ENCODE data around the gene PGA4.
"Not testable (repeated sequence)": the region's sequence is repeated elsewhere in the genome, so short reads cannot be mapped to it uniquely, and the experiment has no call there.

Gene PGA4

DNA sequence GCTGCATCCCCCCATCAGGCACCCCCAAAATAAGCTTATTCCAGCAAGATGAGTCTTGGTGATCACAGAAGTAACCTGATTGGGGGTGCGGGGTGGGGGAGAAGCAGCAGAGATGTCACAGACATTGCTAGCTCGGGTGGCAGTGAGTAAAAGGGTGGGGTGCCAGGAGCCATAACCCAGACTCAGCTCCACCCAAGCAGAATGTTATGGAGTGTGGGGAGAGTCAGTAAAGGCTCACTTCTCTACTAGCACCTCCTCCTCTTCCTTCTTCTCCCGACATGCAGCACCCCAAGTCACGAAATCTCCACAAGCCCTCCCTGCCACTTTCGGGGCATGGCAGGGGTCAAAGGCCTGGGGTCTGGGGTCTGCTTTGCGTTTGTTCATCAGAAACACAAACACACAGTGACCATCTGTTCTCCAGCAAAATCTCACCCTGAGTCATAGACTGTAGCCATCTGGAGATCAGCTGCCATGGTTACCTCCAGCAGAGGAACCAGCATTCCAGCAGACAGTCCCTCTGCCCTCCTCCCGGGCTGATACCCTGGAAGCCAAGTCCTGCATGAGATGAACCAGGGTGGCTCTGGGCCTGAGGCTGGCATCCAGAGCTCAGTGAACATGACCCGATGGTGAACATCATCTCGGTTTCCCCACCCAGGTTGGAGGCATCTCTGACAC, 14.4 kb upstream of the PGA4 start:
- DNase-seq, result not testable (repeated sequence)

DNA sequence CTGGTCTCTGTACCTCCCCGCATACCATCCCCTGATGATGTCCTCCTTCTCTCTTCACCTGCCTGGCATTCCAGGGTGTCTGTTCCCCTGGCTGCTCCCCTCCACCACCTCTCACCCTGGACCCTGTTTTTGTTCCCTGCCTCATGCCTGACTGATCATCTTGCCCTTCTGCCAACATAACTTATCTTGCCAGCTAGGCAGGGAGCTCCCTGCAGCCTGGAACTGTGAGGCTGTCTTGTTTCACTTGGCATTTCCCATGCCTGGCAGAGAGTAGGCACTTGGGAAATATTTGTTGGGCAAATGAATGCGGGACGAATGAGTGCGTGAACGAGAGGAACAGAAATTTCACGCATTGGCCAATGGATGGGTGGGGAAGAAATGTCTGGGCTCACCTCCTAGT, 11.5 kb upstream of the PGA4 start:
- not testable (repeated sequence) for DNase-seq

DNA sequence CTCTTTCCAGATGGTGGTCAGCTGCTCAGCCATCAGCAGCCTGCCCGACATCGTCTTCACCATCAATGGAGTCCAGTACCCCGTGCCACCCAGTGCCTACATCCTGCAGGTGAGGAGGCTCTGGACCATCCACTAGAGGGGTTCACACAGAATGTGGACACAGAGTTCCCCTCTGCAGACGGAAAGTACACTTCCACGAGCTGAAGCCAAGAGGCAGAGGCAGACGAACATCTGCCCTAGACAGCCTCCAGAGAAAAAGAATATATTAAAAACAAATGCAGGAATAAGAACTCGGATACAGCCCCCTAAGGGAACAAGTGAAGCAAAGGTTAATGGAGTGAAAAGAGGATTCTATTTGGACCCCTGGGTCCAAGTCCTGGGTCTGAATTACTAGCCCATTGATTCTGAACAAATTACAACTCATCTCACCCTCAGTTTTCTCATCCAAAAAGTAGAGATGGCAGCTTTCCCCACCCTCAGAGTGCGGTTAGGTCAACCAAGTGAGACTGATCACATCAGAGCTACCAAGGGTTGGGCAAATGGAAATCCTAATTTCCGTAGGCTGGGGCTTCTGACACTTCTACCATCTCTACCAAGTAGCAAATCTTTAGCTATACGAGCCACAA, 10.7 kb upstream of the PGA4 start:
- DNase-seq, result not testable (repeated sequence)

DNA sequence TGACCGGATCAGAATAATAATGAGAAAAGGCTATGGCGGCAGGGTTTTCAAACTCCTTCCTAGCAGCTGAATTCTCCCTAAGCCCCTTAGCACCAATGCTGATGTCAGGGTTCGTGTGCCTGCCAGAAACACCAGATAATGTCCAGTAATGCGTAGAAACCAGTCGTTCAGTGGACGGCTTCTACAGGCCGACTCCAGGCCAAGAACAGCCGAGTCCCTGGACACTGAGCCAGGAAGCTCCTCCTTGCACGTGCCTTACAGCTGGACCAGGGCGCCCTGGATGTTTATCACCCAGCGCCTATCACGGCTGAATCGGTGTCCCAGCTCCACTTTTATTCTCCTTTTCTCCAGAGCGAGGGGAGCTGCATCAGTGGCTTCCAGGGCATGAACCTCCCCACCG, 9.9 kb upstream of the PGA4 start:
- DNase-seq, result not testable (repeated sequence)

DNA sequence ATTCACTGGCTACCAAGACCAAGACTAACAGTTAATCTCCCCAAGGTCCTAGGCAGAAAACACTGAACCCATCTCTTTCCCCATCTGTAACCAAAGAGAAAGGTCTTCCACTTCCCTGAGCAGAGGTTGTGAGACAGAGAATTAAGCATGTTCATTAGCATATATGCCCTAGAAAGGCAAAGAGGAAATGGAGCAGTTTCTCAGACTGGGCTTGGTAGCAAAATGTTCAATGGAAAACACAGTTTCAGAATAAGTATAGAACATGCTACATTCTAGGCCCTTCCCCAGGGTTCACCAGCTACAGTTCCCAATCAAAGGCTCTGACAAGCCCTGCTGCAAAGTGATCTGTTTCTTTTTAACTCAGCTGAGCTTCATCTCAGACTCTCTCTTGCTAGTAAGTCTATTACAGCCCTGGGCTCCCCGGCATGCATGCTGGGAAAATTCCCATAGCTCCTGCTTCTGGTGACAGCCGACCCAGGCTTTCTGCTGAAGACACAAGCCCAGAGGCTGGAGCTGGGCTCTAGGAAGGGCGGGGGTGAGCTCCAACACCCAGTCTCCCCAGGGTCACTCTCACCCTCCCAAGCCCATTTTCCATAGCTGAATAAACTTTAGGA, 8.3 kb upstream of the PGA4 start:
- not testable (repeated sequence) for DNase-seq

DNA sequence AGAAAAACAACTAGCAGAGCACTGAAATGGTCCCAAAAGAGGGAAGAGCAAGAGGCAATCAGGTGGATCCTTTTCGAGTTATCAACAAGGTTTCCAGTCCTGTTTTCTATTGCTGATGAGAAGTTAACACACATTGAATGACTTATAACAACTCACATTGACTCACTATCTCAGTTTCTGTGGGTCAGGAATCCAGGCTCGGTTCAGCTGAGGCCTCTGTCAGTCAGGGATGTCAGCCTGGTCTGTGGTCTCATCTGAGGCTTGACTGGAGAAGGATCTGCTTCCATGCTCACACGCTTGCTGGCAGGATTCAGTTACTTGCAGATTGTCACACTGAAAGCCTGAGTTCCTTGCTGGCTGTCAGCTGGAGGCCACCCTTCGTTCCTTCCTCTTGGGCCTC, 3.8 kb upstream of the PGA4 start:
- DNase-seq, result not testable (repeated sequence)

DNA sequence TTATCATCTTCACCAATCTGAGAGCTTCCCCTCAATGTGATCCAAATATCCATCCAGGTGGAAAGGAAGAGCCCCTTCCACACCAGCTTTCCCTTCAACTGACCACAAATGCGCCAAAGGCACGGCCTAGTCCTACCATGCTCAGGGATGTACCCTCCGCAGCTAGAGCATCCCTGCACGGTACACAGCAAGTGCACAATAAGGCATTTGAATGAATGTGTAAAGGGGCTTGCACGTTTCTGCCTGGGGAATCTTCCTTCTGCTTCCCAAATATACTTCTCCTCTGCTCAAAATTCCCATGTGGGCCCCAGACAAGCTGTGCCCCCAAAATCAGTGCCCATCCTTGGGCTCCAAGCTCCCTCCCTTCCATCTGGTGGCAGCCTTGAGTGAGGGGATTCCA, 3.1 kb upstream of the PGA4 start:
- not testable (repeated sequence) for DNase-seq

DNA sequence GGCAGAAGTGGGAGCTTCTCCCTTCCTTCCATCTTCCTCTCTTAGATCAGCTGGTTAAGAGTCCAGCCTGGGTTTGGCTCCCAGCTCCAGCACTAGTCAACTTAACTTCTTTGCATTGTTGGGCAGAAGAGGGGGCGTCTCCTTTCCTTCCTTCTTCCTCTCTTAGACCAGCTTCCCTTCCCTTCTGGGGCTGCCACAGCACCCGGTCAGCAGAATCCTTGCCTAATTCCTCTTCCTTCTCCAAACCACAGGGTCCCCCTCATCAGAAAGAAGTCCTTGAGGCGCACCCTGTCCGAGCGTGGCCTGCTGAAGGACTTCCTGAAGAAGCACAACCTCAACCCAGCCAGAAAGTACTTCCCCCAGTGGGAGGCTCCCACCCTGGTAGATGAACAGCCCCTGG, 545 bp downstream of the PGA4 start:
- not testable (repeated sequence) for DNase-seq

DNA sequence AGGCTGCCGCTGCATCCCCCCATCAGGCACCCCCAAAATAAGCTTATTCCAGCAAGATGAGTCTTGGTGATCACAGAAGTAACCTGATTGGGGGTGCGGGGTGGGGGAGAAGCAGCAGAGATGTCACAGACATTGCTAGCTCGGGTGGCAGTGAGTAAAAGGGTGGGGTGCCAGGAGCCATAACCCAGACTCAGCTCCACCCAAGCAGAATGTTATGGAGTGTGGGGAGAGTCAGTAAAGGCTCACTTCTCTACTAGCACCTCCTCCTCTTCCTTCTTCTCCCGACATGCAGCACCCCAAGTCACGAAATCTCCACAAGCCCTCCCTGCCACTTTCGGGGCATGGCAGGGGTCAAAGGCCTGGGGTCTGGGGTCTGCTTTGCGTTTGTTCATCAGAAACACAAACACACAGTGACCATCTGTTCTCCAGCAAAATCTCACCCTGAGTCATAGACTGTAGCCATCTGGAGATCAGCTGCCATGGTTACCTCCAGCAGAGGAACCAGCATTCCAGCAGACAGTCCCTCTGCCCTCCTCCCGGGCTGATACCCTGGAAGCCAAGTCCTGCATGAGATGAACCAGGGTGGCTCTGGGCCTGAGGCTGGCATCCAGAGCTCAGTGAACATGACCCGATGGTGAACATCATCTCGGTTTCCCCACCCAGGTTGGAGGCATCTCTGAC, 4.5 kb downstream of the PGA4 start:
- not testable (repeated sequence) for DNase-seq

DNA sequence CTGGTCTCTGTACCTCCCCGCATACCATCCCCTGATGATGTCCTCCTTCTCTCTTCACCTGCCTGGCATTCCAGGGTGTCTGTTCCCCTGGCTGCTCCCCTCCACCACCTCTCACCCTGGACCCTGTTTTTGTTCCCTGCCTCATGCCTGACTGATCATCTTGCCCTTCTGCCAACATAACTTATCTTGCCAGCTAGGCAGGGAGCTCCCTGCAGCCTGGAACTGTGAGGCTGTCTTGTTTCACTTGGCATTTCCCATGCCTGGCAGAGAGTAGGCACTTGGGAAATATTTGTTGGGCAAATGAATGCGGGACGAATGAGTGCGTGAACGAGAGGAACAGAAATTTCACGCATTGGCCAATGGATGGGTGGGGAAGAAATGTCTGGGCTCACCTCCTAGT, 7.3 kb downstream of the PGA4 start:
- not testable (repeated sequence) for DNase-seq

DNA sequence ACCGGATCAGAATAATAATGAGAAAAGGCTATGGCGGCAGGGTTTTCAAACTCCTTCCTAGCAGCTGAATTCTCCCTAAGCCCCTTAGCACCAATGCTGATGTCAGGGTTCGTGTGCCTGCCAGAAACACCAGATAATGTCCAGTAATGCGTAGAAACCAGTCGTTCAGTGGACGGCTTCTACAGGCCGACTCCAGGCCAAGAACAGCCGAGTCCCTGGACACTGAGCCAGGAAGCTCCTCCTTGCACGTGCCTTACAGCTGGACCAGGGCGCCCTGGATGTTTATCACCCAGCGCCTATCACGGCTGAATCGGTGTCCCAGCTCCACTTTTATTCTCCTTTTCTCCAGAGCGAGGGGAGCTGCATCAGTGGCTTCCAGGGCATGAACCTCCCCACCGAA, 8.9 kb downstream of the PGA4 start:
- not testable (repeated sequence) for DNase-seq

DNA sequence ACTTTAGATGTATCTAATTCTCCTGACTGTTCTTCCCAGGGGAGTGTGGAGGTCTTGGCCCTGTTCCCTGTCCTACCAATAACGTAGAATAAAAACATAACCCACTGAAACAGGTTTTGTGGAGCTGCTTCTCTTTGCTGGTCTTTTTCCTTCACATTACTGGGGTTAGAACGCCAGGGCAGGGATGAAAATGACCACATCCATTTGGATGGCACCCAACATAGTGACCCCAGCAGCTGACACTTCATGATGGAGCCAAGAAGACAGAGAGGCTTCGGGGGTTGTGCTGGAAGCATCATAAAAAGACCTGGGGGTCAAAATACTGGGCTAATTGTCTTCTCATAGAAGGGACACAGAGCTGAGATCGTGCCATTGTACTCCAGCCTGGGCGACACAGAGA, 9.4 kb downstream of the PGA4 start:
- not testable (repeated sequence) for DNase-seq

DNA sequence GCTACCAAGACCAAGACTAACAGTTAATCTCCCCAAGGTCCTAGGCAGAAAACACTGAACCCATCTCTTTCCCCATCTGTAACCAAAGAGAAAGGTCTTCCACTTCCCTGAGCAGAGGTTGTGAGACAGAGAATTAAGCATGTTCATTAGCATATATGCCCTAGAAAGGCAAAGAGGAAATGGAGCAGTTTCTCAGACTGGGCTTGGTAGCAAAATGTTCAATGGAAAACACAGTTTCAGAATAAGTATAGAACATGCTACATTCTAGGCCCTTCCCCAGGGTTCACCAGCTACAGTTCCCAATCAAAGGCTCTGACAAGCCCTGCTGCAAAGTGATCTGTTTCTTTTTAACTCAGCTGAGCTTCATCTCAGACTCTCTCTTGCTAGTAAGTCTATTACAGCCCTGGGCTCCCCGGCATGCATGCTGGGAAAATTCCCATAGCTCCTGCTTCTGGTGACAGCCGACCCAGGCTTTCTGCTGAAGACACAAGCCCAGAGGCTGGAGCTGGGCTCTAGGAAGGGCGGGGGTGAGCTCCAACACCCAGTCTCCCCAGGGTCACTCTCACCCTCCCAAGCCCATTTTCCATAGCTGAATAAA, 10.5 kb downstream of the PGA4 start:
- not testable (repeated sequence) for DNase-seq

DNA sequence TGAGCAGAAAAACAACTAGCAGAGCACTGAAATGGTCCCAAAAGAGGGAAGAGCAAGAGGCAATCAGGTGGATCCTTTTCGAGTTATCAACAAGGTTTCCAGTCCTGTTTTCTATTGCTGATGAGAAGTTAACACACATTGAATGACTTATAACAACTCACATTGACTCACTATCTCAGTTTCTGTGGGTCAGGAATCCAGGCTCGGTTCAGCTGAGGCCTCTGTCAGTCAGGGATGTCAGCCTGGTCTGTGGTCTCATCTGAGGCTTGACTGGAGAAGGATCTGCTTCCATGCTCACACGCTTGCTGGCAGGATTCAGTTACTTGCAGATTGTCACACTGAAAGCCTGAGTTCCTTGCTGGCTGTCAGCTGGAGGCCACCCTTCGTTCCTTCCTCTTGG, 15.0 kb downstream of the PGA4 start:
- not testable (repeated sequence) for DNase-seq

DNA sequence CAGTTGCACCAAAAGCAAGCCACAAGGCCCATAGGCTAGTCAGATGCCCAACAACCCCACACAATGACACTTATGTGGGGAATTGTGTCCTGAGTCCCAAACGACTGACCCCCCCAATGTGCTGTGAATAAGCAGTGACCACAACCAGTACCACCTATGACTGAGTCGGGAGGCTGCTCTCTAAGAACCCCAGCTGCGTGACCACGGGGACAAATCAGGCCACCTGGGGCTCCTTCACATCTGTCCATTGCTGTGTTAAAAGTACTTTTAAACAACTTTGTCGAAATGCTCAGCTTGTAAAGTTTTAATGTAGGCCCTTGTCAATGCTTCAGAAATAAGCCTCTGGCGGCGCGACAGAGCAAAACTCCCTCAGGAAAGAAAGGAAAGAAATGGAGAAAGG, 18.1 kb downstream of the PGA4 start:
- not testable (repeated sequence) for DNase-seq

DNA sequence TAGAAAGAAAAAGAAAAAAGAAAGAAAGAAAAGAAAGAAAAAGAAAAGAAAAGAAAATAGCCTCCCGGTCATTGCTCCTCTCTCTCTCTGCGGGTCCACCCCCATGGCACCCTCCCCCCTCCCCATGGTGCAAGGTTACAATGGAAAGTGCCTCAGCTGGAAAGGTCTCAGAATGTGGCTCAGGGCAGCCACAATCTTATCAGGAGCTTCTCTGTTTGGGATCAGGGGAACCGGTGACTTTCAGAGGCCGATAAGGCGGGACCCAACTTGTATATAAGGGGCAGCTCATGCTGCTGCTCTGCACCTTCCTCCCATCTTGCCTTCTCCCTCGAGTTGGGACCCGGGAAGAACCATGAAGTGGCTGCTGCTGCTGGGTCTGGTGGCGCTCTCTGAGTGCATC, 18.7 kb downstream of the PGA4 start, which contains the start of gene PGA5:
TSS of gene PGA5 (plus strand) at position 301 of the 400 bp plus-strand sequence. CDS start at position 353, 52 bp downstream.
- DNase-seq, result not testable (repeated sequence)

DNA sequence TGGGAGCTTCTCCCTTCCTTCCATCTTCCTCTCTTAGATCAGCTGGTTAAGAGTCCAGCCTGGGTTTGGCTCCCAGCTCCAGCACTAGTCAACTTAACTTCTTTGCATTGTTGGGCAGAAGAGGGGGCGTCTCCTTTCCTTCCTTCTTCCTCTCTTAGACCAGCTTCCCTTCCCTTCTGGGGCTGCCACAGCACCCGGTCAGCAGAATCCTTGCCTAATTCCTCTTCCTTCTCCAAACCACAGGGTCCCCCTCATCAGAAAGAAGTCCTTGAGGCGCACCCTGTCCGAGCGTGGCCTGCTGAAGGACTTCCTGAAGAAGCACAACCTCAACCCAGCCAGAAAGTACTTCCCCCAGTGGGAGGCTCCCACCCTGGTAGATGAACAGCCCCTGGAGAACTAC, 19.4 kb downstream of the PGA4 start:
- DNase-seq, result not testable (repeated sequence)

DNA sequence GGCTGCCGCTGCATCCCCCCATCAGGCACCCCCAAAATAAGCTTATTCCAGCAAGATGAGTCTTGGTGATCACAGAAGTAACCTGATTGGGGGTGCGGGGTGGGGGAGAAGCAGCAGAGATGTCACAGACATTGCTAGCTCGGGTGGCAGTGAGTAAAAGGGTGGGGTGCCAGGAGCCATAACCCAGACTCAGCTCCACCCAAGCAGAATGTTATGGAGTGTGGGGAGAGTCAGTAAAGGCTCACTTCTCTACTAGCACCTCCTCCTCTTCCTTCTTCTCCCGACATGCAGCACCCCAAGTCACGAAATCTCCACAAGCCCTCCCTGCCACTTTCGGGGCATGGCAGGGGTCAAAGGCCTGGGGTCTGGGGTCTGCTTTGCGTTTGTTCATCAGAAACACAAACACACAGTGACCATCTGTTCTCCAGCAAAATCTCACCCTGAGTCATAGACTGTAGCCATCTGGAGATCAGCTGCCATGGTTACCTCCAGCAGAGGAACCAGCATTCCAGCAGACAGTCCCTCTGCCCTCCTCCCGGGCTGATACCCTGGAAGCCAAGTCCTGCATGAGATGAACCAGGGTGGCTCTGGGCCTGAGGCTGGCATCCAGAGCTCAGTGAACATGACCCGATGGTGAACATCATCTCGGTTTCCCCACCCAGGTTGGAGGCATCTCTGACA, 23.3 kb downstream of the PGA4 start:
- not testable (repeated sequence) for DNase-seq

DNA sequence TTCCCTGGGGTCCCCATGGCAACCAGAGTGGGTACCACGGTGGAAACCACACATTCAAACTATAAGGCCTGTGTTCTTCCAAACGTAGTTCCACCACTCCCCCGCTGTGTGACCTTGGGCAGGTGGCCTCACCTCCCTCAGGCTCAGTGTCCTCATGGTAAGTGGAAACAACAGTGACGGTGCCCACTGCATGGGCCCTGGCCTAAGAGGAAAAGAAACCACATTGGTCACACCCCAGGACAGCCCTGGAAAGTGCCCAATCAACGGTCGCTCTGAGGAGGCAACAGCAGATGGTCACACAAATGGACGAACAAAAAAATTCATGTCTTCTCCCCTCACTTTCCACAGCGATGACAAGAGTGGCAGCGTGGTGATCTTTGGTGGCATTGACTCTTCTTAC, 25.9 kb downstream of the PGA4 start:
- DNase-seq, result not testable (repeated sequence)

DNA sequence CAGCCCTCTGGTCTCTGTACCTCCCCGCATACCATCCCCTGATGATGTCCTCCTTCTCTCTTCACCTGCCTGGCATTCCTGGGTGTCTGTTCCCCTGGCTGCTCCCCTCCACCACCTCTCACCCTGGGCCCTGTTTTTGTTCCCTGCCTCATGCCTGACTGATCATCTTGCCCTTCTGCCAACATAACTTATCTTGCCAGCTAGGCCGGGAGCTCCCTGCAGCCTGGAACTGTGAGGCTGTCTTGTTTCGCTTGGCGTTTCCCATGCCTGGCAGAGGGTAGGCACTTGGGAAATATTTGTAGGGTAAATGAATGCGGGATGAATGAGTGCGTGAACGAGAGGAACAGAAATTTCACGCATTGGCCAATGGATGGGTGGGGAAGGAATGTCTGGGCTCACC, 27.1 kb downstream of the PGA4 start:
- DNase-seq, result not testable (repeated sequence)

DNA sequence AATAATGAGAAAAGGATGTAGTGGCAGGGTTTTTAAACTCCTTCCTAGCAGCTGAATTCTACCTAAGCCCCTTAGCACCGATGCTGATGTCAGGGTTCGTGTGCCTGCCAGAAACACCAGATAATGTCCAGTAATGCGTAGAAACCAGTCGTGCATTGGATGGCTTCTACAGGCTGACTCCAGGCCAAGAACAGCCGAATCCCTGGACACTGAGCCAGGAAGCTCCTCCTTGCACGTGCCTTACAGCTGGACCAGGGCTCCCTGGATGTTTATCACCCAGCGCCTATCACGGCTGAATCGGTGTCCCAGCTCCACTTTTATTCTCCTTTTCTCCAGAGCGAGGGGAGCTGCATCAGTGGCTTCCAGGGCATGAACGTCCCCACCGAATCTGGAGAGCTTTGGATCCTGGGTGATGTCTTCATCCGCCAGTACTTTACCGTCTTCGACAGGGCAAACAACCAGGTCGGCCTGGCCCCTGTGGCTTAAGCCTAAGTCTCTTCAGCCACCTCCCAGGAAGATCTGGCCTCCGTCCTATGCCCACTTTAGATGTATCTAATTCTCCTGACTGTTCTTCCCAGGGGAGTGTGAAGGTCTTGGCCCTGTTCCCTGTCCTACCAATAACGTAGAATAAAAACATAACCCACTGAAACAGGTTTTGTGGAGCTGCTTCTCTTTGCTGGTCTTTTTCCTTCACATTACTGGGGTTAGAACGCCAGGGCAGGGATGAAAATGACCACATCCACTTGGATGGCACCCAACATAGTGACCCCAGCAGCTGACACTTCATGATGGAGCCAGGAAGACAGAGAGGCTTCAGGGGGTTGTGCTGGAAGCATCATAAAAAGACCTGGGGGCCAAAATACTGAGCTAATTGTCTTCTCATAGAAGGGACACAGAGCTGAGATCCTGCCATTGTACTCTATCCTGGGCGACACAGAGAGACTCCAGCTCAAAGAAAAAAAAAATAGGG, 28.9 kb downstream of the PGA4 start:
- DNase-seq, result peak; percentile 20

Data from NCI-H82 (cell line).